Common myeloid progenitor, CD34-positive (primary cell): ENCODE measurements around the gene ENPP3.

Source experiments
- CTCF ChIA-PET: fragments of 350-600 bp; sonication (Branson Sonifier 250); formaldehyde crosslinking; loops from one replicate; lab custom pipeline; 2021; ENCODE audit warnings: antibody characterized with exemption; lab: Charles Lee
- POLR2A ChIA-PET: fragments of 350-600 bp; sonication (Branson Sonifier 250); formaldehyde crosslinking; loops from one replicate; lab custom pipeline; 2021; ENCODE audit warnings: antibody characterized with exemption; lab: Charles Lee
- DNase-seq, 3 donors: peaks; one replicate each; pipeline versions ENCODE4 v3.0.0 to v3.0.0-alpha.2; 2013
- H3K27ac ChIP-seq, 2 experiments: 1 replicate in 1 of 2; 2 replicates in 1 of 2; pipeline ENCODE4 v1.7.0; 2013; ENCODE audit warnings: inconsistent platforms in 2 of 2, low read length in 2 of 2, mild to moderate bottlenecking in 2 of 2, low read depth in 1 of 2, moderate library complexity in 1 of 2; ENCODE audit not compliant: severe bottlenecking in 2 of 2, insufficient read depth in 1 of 2, poor library complexity in 1 of 2
- H3K27me3 ChIP-seq, 5 experiments: replicated peaks in 2 of 5; 1 replicate in 3 of 5; 2 replicates in 2 of 5; pipeline versions ENCODE4 v1.6.1 to v1.7.0; 2013; ENCODE audit warnings: low read length in 4 of 5, mild to moderate bottlenecking in 2 of 5, moderate library complexity in 2 of 5, inconsistent platforms in 1 of 5; ENCODE audit not compliant: insufficient read depth in 5 of 5, control insufficient read depth in 4 of 5
- H3K36me3 ChIP-seq, 4 experiments: 1 replicate in 2 of 4; 2 replicates in 2 of 4; pipeline versions ENCODE4 v1.6.1 to v1.7.0; 2013; ENCODE audit warnings: low read length in 3 of 4, control low read depth in 1 of 4, mild to moderate bottlenecking in 1 of 4; ENCODE audit not compliant: control insufficient read depth in 4 of 4, insufficient read depth in 4 of 4
- H3K4me1 ChIP-seq, 4 experiments: 1 replicate in 3 of 4; 2 replicates in 1 of 4; pipeline versions ENCODE4 v1.6.1 to v1.7.1; 2013; ENCODE audit warnings: low read length in 3 of 4, mild to moderate bottlenecking in 3 of 4, control low read depth in 1 of 4, inconsistent platforms in 1 of 4, moderate library complexity in 1 of 4; ENCODE audit not compliant: control insufficient read depth in 4 of 4, insufficient read depth in 4 of 4; ENCODE audit errors: control extremely low read depth in 1 of 4
- H3K4me3 ChIP-seq, 7 experiments: 1 replicate in 4 of 7; 2 replicates in 3 of 7; pipeline versions ENCODE4 v1.5.1 to v1.7.0; 2013; ENCODE audit warnings: mild to moderate bottlenecking in 7 of 7, low read length in 6 of 7, moderate library complexity in 6 of 7, inconsistent platforms in 2 of 7, low read depth in 2 of 7, control low read depth in 1 of 7; ENCODE audit not compliant: insufficient read depth in 4 of 7, control insufficient read depth in 1 of 7; ENCODE audit errors: extremely low read depth in 1 of 7
- H3K9me3 ChIP-seq, 5 experiments: 1 replicate in 4 of 5; 2 replicates in 1 of 5; pipeline versions ENCODE4 v1.6.1 to v1.7.1; 2013; ENCODE audit warnings: low read length in 4 of 5, mild to moderate bottlenecking in 2 of 5, inconsistent platforms in 1 of 5, low read depth in 1 of 5, moderate library complexity in 1 of 5; ENCODE audit not compliant: control insufficient read depth in 4 of 5, insufficient read depth in 2 of 5; ENCODE audit errors: control extremely low read depth in 1 of 5
- WGBS: methylation state at CpG from one replicate; pipeline ENCODE4 v1.1.5; 2013; ENCODE audit not compliant: insufficient coverage; 5-methylcytosine and 5-hydroxymethylcytosine counted together

The ENPP3 gene

GRCh38 chr6:131682442-131682841 is 45.3 kb downstream of the ENPP3 start:
- peaks cover 0 to 2% (median 0%) of the 10 kb centered on the region in 5 experiments for H3K27me3 ChIP-seq
- ChIA-PET POLR2A (no interaction called here), CTCF (no interaction called here)
- no peak overlapping the region for H3K4me3 ChIP-seq
- H3K27ac ChIP-seq = no peak overlapping the region
- no peaks in the 10 kb centered on the region for H3K36me3 ChIP-seq
- WGBS = 100% methylated on average over 1 of the region's 2 CpGs
- DNase-seq = no peak
- peaks cover 0 to 1% (median 0%) of the 10 kb centered on the region in 5 experiments for H3K9me3 ChIP-seq
- peaks cover 0 to 6% (median 0%) of the 10 kb centered on the region in 4 experiments for H3K4me1 ChIP-seq

DNA sequence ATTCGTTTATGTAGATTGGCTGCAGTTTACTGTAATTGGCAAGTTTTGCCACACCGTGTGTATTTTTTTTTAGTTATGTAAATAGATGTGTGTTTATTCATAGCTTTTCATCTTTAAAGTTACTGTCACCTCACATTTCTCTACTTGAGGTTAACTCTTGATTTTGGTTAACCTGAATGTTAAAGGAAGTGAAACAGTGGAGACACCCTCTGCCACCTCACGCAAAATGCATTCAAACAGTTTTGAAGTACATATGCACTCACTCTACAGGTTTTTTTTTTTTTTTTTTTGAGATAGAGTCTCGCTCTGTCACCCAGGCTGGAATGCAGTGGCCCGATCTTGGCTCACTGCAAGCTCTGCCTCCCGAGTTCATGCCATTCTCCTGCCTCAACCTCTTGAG is 46.4 kb downstream of the ENPP3 start:
- H3K9me3 ChIP-seq = no peaks in the 10 kb centered on the region
- ChIA-PET CTCF (no interaction called here), POLR2A (no interaction called here)
- H3K36me3 ChIP-seq = no peaks in the 10 kb centered on the region
- peaks cover 0 to 2% (median 0%) of the 10 kb centered on the region in 5 experiments for H3K27me3 ChIP-seq
- 100% methylated on average over 3 of the region's 6 CpGs for WGBS
- H3K4me1 ChIP-seq = peaks cover 0 to 6% (median 0%) of the 10 kb centered on the region in 4 experiments
- no peak overlapping the region for H3K4me3 ChIP-seq
- H3K27ac ChIP-seq = no peak overlapping the region
- DNase-seq = peak in 1 of 3 donors; percentile 21

DNA sequence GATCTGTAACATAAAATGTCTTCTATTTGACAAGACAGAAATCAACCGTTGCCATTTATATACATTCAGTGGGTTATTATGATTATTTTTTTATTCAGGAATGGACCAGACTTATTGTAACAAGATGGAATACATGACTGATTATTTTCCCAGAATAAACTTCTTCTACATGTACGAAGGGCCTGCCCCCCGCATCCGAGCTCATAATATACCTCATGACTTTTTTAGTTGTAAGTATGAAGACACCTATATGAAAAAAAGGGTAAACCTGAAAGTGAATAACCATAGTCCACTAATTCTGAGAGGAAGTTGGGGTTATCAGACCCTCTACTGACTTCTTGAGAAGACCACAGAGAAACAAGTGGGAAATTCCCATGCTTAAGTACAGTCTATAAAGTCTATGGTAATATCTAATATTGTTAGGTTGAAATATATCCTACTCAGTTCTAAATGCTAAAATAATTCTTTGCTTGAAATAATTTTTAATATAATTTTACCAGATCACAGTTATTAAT is 48.2 kb downstream of the ENPP3 start:
- Histone ChIP-seq H3K4me1 (peaks cover 0 to 8% (median 0%) of the 10 kb centered on the region in 4 experiments), H3K4me3 (no peak overlapping the region), H3K36me3 (no peaks in the 10 kb centered on the region), H3K27ac (no peak overlapping the region), H3K9me3 (no peaks in the 10 kb centered on the region), H3K27me3 (peaks cover 0 to 2% (median 0%) of the 10 kb centered on the region in 5 experiments)
- ChIA-PET CTCF (no interaction called here), POLR2A (no interaction called here)
- WGBS = no CpG with 5 or more reads among the region's 4 CpGs
- peak in 2 of 3 donors; percentile 6 to 11 for DNase-seq

GRCh38 chr6:131687022-131687421 is 49.9 kb downstream of the ENPP3 start:
- no peaks in the 10 kb centered on the region for H3K9me3 ChIP-seq
- H3K36me3 ChIP-seq = no peaks in the 10 kb centered on the region
- H3K4me1 ChIP-seq = peaks cover 0 to 8% (median 0%) of the 10 kb centered on the region in 4 experiments
- DNase-seq = no peak
- H3K4me3 ChIP-seq = no peak overlapping the region
- H3K27ac ChIP-seq = no peak overlapping the region
- POLR2A ChIA-PET = no interaction called here
- CTCF ChIA-PET = no interaction called here
- no CpG with 5 or more reads among the region's 3 CpGs for WGBS
- H3K27me3 ChIP-seq = peaks cover 0 to 5% (median 0%) of the 10 kb centered on the region in 5 experiments

DNA sequence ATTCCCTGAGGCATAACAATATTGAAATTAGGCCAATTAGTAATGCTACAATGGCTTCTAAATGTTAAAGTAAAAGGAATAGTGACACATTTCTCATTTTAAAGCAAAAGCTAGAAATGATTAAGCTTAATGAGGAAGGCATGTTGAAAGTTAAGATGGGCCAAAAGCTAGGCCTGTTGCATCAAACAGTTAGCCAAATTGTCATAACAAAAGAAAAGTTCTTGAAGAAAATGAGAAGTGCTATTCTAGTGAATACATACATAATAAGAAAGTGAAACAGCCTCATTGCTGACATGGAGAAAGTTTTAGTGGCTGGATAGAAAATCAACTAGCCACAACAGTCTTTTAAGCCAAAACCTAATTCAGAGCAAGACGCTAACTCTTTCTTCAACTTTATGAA is 51.2 kb downstream of the ENPP3 start:
- WGBS = no CpG with 5 or more reads among the region's 1 CpG
- ChIA-PET CTCF (no interaction called here), POLR2A (no interaction called here)

GRCh38 chr6:131692031-131692430 is 54.9 kb downstream of the ENPP3 start:
- Histone ChIP-seq H3K4me1 (peaks cover 0 to 2% (median 0%) of the 10 kb centered on the region in 4 experiments), H3K36me3 (no peaks in the 10 kb centered on the region), H3K27ac (no peak overlapping the region), H3K9me3 (no peaks in the 10 kb centered on the region), H3K4me3 (no peak overlapping the region), H3K27me3 (peaks cover 0 to 11% (median 2%) of the 10 kb centered on the region in 5 experiments)
- DNase-seq = no peak
- ChIA-PET POLR2A (no interaction called here), CTCF (no interaction called here)
- no CpG with 5 or more reads among the region's 1 CpG for WGBS

More for the DNA sequence above, 51.2 kb downstream of the ENPP3 start:
- Histone ChIP-seq H3K27me3 (peaks cover 0 to 3% (median 0%) of the 10 kb centered on the region in 5 experiments), H3K9me3 (no peaks in the 10 kb centered on the region), H3K36me3 (no peaks in the 10 kb centered on the region), H3K27ac (no peak overlapping the region), H3K4me1 (peaks cover 0 to 8% (median 0%) of the 10 kb centered on the region in 4 experiments), H3K4me3 (no peak overlapping the region)
- no peak for DNase-seq

DNA sequence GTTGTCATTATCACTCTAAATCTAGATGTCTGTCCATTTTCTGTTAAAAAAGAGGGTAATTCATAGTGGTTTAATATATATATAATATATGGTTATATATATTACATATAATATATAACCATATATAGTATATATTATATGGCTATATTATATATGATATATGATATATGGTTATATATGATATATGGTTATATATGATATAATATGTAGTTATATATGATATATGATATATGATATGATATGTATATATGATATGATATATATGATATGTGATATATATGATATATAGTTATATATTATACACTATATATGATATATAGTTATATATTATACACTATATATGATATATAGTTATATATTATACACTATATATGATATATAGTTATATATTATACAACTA is 55.5 kb downstream of the ENPP3 start:
- Histone ChIP-seq H3K27ac (no peak overlapping the region), H3K4me3 (no peak overlapping the region), H3K36me3 (no peaks in the 10 kb centered on the region), H3K27me3 (peaks cover 0 to 13% (median 3%) of the 10 kb centered on the region in 5 experiments), H3K4me1 (peaks cover 0 to 2% (median 0%) of the 10 kb centered on the region in 4 experiments), H3K9me3 (no peaks in the 10 kb centered on the region)
- DNase-seq = no peak
- ChIA-PET CTCF (interaction anchor here (1.2 kb wide), 1 partner anchor 200 kb away, joined by 3 read pairs; no protein-coding TSS in a partner anchor), POLR2A (no interaction called here)
